H9 (cell line): Measurements from ENCODE around the gene MEGF9. TPM values are rescaled to one million over a fixed set of nuclear protein-coding genes. Genes with fewer than 3 reads are reported as not detected.

Experiments
- DNase-seq: peaks from one replicate; pipeline ENCODE4 v3.0.0-alpha.2; 2017
- H2AFZ ChIP-seq: one replicate; pipeline ENCODE4 v1.6.1; 2013; ENCODE audit warnings: mild to moderate bottlenecking, low read length, control low read depth, moderate library complexity
- H2AK5ac ChIP-seq: 2 replicates; pipeline ENCODE4 v1.6.1; 2013; ENCODE audit warnings: low read length, control low read depth, mixed read lengths; ENCODE audit not compliant: insufficient read length
- H2BK120ac ChIP-seq: one replicate; pipeline ENCODE4 v1.6.1; 2013; ENCODE audit warnings: low read depth, mild to moderate bottlenecking, low read length, control low read depth, inconsistent platforms; ENCODE audit not compliant: poor library complexity, severe bottlenecking
- H2BK12ac ChIP-seq: 2 replicates; pipeline ENCODE4 v1.6.1; 2013; ENCODE audit warnings: low read length, control low read depth, mixed read lengths, low read depth; ENCODE audit not compliant: insufficient read length
- H2BK15ac ChIP-seq: 2 replicates; pipeline ENCODE4 v1.6.1; 2013; ENCODE audit warnings: low read depth, low read length, control low read depth
- H2BK20ac ChIP-seq: one replicate; pipeline ENCODE4 v1.6.1; 2013; ENCODE audit warnings: low read depth, mild to moderate bottlenecking, low read length, control low read depth, inconsistent platforms; ENCODE audit not compliant: poor library complexity, severe bottlenecking
- H2BK5ac ChIP-seq: 2 replicates; pipeline ENCODE4 v1.6.1; 2013; ENCODE audit warnings: low read length, control low read depth, mixed read lengths; ENCODE audit not compliant: insufficient read length
- H3K14ac ChIP-seq: 2 replicates; pipeline ENCODE4 v1.6.1; 2013; ENCODE audit warnings: low read length, control low read depth; ENCODE audit not compliant: insufficient read depth
- H3K18ac ChIP-seq: 2 replicates; pipeline ENCODE4 v1.6.1; 2013; ENCODE audit warnings: low read depth, mild to moderate bottlenecking, mixed read lengths, low read length, control low read depth; ENCODE audit not compliant: insufficient read length
- H3K23ac ChIP-seq: 2 replicates; pipeline ENCODE4 v1.6.1; 2013; ENCODE audit warnings: low read length, control low read depth, mixed read lengths, low read depth; ENCODE audit not compliant: insufficient read length
- H3K23me2 ChIP-seq: 2 replicates; pipeline ENCODE4 v1.6.1; 2013; ENCODE audit warnings: low read depth, mild to moderate bottlenecking, mixed read lengths, low read length, control low read depth; ENCODE audit not compliant: insufficient read length, poor library complexity, severe bottlenecking
- H3K27ac ChIP-seq: 2 replicates; pipeline ENCODE4 v1.5.1; 2013; ENCODE audit warnings: low read length, control low read depth, mixed read lengths, low read depth; ENCODE audit not compliant: insufficient read length
- H3K27me3 ChIP-seq: 2 replicates; pipeline ENCODE4 v1.6.1; 2013; ENCODE audit warnings: low read length, control low read depth, inconsistent platforms; ENCODE audit not compliant: insufficient read depth
- H3K4ac ChIP-seq: 2 replicates; pipeline ENCODE4 v1.6.1; 2013; ENCODE audit warnings: low read depth, mild to moderate bottlenecking, control low read depth, inconsistent platforms, low read length, moderate library complexity
- H3K4me1 ChIP-seq: 2 replicates; pipeline ENCODE4 v1.6.1; 2013; ENCODE audit warnings: low read length, control low read depth, inconsistent platforms; ENCODE audit not compliant: insufficient read depth
- H3K4me2 ChIP-seq: 2 replicates; pipeline ENCODE4 v1.6.1; 2013; ENCODE audit warnings: low read length, control low read depth, mixed read lengths; ENCODE audit not compliant: insufficient read length, insufficient read depth
- H3K56ac ChIP-seq: 2 replicates; pipeline ENCODE4 v1.6.1; 2013; ENCODE audit warnings: low read depth, mild to moderate bottlenecking, mixed read lengths, low read length, control low read depth; ENCODE audit not compliant: insufficient read length
- H3K79me1 ChIP-seq: 2 replicates; pipeline ENCODE4 v1.6.1; 2013; ENCODE audit warnings: low read depth, mild to moderate bottlenecking, moderate library complexity, low read length, control low read depth, inconsistent platforms; ENCODE audit not compliant: insufficient read depth, poor library complexity, severe bottlenecking
- H3K79me2 ChIP-seq: 2 replicates; pipeline ENCODE4 v1.6.1; 2013; ENCODE audit warnings: low read length, control low read depth, inconsistent platforms; ENCODE audit not compliant: insufficient read depth
- H3K9ac ChIP-seq: 2 replicates; pipeline ENCODE4 v1.6.1; 2013; ENCODE audit warnings: low read length, control low read depth, mixed read lengths; ENCODE audit not compliant: insufficient read length; ENCODE audit errors: extremely low read depth
- H3K9me3 ChIP-seq: one replicate; pipeline ENCODE4 v1.6.1; 2013; ENCODE audit warnings: low read depth, low read length, inconsistent platforms; ENCODE audit not compliant: control insufficient read depth
- H3T11ph ChIP-seq: one replicate; pipeline ENCODE4 v1.6.1; 2013; ENCODE audit warnings: mild to moderate bottlenecking, low read length, control low read depth, inconsistent platforms
- H4K20me1 ChIP-seq: one replicate; pipeline ENCODE4 v1.6.1; 2013; ENCODE audit not compliant: control insufficient read depth, insufficient read length, insufficient read depth
- H4K5ac ChIP-seq: 2 replicates; pipeline ENCODE4 v1.6.1; 2013; ENCODE audit warnings: low read depth, mild to moderate bottlenecking, mixed read lengths, low read length, control low read depth; ENCODE audit not compliant: insufficient read length
- H4K8ac ChIP-seq: replicated peaks from 2 replicates; pipeline ENCODE4 v1.6.1; 2013; ENCODE audit warnings: low read length, control low read depth, mixed read lengths, low read depth; ENCODE audit not compliant: insufficient read length
- H4K91ac ChIP-seq: 2 replicates; pipeline ENCODE4 v1.6.1; 2013; ENCODE audit warnings: low read depth, mild to moderate bottlenecking, moderate library complexity, mixed read lengths, low read length, control low read depth; ENCODE audit not compliant: insufficient read length
- H3K27ac Mint-ChIP-seq, 3 experiments: 2 replicates in 2 of 3; 3 replicates in 1 of 3; pipeline ENCODE4 v1.8.0; 2020 to 2021; ENCODE audit warnings: mixed read lengths in 3 of 3, mild to moderate bottlenecking in 1 of 3, moderate library complexity in 1 of 3
- H3K27me3 Mint-ChIP-seq: 2 replicates; pipeline ENCODE4 v1.8.0; 2021; ENCODE audit warnings: low read depth, mild to moderate bottlenecking, moderate library complexity, mixed read lengths
- H3K36me3 Mint-ChIP-seq, 3 experiments: 2 replicates in 2 of 3; 3 replicates in 1 of 3; pipeline ENCODE4 v1.8.0; 2020 to 2021; ENCODE audit warnings: low read depth in 3 of 3, mixed read lengths in 3 of 3; ENCODE audit not compliant: insufficient read depth in 1 of 3
- H3K4me1 Mint-ChIP-seq, 2 experiments: 2 replicates each; pipeline ENCODE4 v1.8.0; 2020; ENCODE audit warnings: mixed read lengths in 2 of 2
- H3K4me3 Mint-ChIP-seq, 2 experiments: 2 replicates in 1 of 2; 3 replicates in 1 of 2; pipeline ENCODE4 v1.8.0; 2020 to 2021; ENCODE audit warnings: mild to moderate bottlenecking in 2 of 2, mixed read lengths in 2 of 2, moderate library complexity in 1 of 2
- H3K9me3 Mint-ChIP-seq, 2 experiments: 2 replicates in 1 of 2; 3 replicates in 1 of 2; pipeline ENCODE4 v1.8.0; 2020; ENCODE audit warnings: mild to moderate bottlenecking in 2 of 2, mixed read lengths in 2 of 2, moderate library complexity in 1 of 2
- CTCF ChIP-seq: fragments of 200-600 bp; sonication (generic); conservative IDR thresholded peaks from 3 replicates; pipeline ENCODE4 v1.8.0; 2021; ENCODE audit warnings: antibody characterized with exemption, mild to moderate bottlenecking
- WGBS: extraction: QIAGEN DNeasy Blood & Tissue Kit; methylation state at CpG from one replicate; pipeline ENCODE4 v1.1.7; 2013; ENCODE audit warnings: missing lambda C conversion rate, low lambda C conversion rate, mixed read lengths; ENCODE audit not compliant: insufficient read length; ENCODE audit errors: extremely low coverage; 5-methylcytosine and 5-hydroxymethylcytosine counted together
- total RNA-seq: library from RNA; stranded (reverse); gene quantifications from 2 replicates; pipeline ENCODE4 v1.2.1, GENCODE V29; 2021

The MEGF9 gene
- total RNA-seq, 1 experiment from 2014 or later = 0.94 TPM

DNA sequence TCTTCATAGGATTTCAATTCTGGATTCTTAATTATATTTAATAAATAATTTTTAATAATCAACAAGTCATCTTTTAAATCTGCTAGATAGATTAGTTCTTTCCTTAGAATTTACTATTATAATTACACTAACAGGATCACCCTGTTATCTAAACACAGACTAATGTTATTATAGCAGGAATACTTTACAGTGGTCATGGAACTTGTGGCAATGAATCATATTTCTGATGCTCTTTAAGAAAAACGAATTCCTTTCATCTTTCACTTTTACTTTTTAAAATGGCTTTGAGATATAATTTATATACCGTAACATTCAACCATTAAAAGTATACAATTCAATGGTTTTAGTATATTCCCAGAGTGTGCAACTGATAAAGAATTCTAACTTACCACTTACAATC, 104.6 kb downstream of the MEGF9 start:
- no peak overlapping the region for H2BK5ac ChIP-seq
- H3K27me3 Mint-ChIP-seq = no peaks in the 10 kb centered on the region
- H2AK5ac ChIP-seq = no peak overlapping the region
- no peak overlapping the region for H3K4ac ChIP-seq
- no peak overlapping the region for H3K4me2 ChIP-seq
- H2BK20ac ChIP-seq = no peak overlapping the region
- H2BK120ac ChIP-seq = no peak overlapping the region
- no peaks in the 10 kb centered on the region for H3K4me1 Mint-ChIP-seq
- no peaks in the 10 kb centered on the region; the same call in 1 of the 2 replicates for H3K27me3 ChIP-seq
- no peak overlapping the region for H3K56ac ChIP-seq
- H3K9ac ChIP-seq = no peak overlapping the region
- no peak overlapping the region for H3K27ac Mint-ChIP-seq
- H3K79me2 ChIP-seq = no peaks in the 10 kb centered on the region
- H3K9me3 Mint-ChIP-seq = no peaks in the 10 kb centered on the region
- H4K8ac ChIP-seq = no peak overlapping the region
- H3K18ac ChIP-seq = no peak overlapping the region
- no peaks in the 10 kb centered on the region for H3K4me1 ChIP-seq
- no peaks in the 10 kb centered on the region for H3K79me1 ChIP-seq
- H3T11ph ChIP-seq = no peak overlapping the region
- no peak overlapping the region for H4K91ac ChIP-seq
- no peaks in the 10 kb centered on the region for H3K36me3 Mint-ChIP-seq
- no peaks in the 10 kb centered on the region for H4K20me1 ChIP-seq
- H3K9me3 ChIP-seq = no peaks in the 10 kb centered on the region
- no peak overlapping the region for H2AFZ ChIP-seq
- no peak for TF ChIP-seq CTCF
- H3K27ac ChIP-seq = no peak overlapping the region
- H3K23ac ChIP-seq = no peak overlapping the region
- H3K23me2 ChIP-seq = no peaks in the 10 kb centered on the region
- no peak overlapping the region for H2BK15ac ChIP-seq
- no peak for DNase-seq
- H3K4me3 Mint-ChIP-seq = no peak overlapping the region
- no peak overlapping the region for H3K14ac ChIP-seq
- H4K5ac ChIP-seq = no peak overlapping the region
- no peak overlapping the region for H2BK12ac ChIP-seq
- WGBS = no CpG with 5 or more reads among the region's 2 CpGs
